Body of pancreas (tissue), 4 donors: ENCODE data around the gene PLPP3. TPM values are rescaled to one million over a fixed set of nuclear protein-coding genes. Genes with fewer than 3 reads are reported as not detected.

ENCODE experiments used
- ATAC-seq: fragments of 150-250 bp; one replicate; pipeline ENCODE4 v1.9.1; 2016
- DNase-seq, 4 donors: peaks; one replicate each; pipeline ENCODE4 v3.0.0-alpha.2; 2019
- H3K27ac ChIP-seq, 4 donors: fragments of 200-600 bp; sonication (generic); 1 replicate in 3 of 4; 2 replicates in 1 of 4; pipeline versions ENCODE4 v1.5.1 to v1.6.1; 2016 to 2019; ENCODE audit warnings: mild to moderate bottlenecking in 1 of 4, mixed read lengths in 1 of 4, moderate library complexity in 1 of 4
- H3K27me3 ChIP-seq, 2 donors: fragments of 200-600 bp; sonication (generic); one replicate each; pipeline ENCODE4 v1.6.0; 2016; ENCODE audit warnings: mild to moderate bottlenecking in 1 of 2
- H3K36me3 ChIP-seq, 2 donors: fragments of 200-600 bp; sonication (generic); replicated peaks in 1 of 2; 2 replicates each; pipeline ENCODE4 v1.5.1; 2016; ENCODE audit warnings: low read depth in 2 of 2; ENCODE audit not compliant: insufficient read depth in 1 of 2
- H3K4me1 ChIP-seq: fragments of 200-600 bp; sonication (generic); one replicate; pipeline ENCODE4 v1.6.0; 2016
- H3K4me3 ChIP-seq, 2 donors: fragments of 200-600 bp; sonication (generic); 1 replicate in 1 of 2; 2 replicates in 1 of 2; pipeline ENCODE4 v1.5.1; 2016 to 2019
- H3K9me3 ChIP-seq, 3 donors: fragments of 200-600 bp; sonication (generic); 1 replicate in 2 of 3; 2 replicates in 1 of 3; pipeline ENCODE4 v1.5.1; 2016
- CTCF ChIP-seq, 7 experiments: fragments of 450-650 bp in 4 of 7; fragments of 200-600 bp in 3 of 7; sonication (generic) in 3 of 7; IDR thresholded peaks; one replicate each; pipeline ENCODE4 v1.5.1; 2016 to 2019; ENCODE audit warnings: antibody characterized with exemption in 7 of 7
- POLR2A ChIP-seq, 3 donors: fragments of 450-650 bp; IDR thresholded peaks; one replicate each; pipeline ENCODE4 v1.6.1; 2016; ENCODE audit warnings: antibody characterized with exemption in 3 of 3, mild to moderate bottlenecking in 2 of 3
- WGBS, 2 donors: methylation state at CpG; one replicate each; pipeline ENCODE4 v1.1.5; 2017; 5-methylcytosine and 5-hydroxymethylcytosine counted together
- intact Hi-C: fragments of 100-400 bp; cut with DNase I; formaldehyde crosslinking; loops from one replicate; pipeline ENCODE4 v1.15.1; 2023
- total RNA-seq, 2 donors: library from RNA; depleted of rRNA; stranded (reverse); fragments of >200 nt; gene quantifications; one replicate each; pipeline ENCODE4 v1.1.0, GENCODE V29; 2016

Gene PLPP3
- total RNA-seq, result 10 to 100 TPM; 35.8 to 52.7 TPM

GRCh38 chr1:56578963-56579875 lies at the start of gene PLPP3:
PLPP3 (minus strand) TSS chr1:56579563; CDS start chr1:56579016, 547 bp downstream.
- no peaks in the 10 kb centered on the region for H3K27me3 ChIP-seq
- H3K36me3 ChIP-seq, result no peaks in the 10 kb centered on the region
- H3K4me1 ChIP-seq, result peaks cover 42% of the 10 kb centered on the region
- TF ChIP-seq CTCF (IDR thresholded peaks at IDR 0.05) (peak; percentile 26 to 89 (median 55)), POLR2A (IDR thresholded peaks at IDR 0.05) (peak; percentile 85 to 96 (median 96))
- peak within 1 kb of the TSS; percentile 84 to 91 for H3K4me3 ChIP-seq
- no peaks in the 10 kb centered on the region for H3K9me3 ChIP-seq
- 0 to 1% methylated on average over 15 to 58 of the region's 62 CpGs for WGBS, 2 donors
- DNase-seq (peak; percentile 86 to 92 (median 90)), ATAC-seq (peak; percentile 89)
- peak within 1 kb of the TSS; percentile 83 to 95 (median 92) for H3K27ac ChIP-seq
- intact Hi-C loops, result loop anchor here (10.0 kb wide), 2 partner anchors 54 to 174 kb away; no protein-coding TSS in a partner anchor

GRCh38 chr1:56627636-56628039 lies 48.3 kb upstream of the PLPP3 start:
- H3K36me3 ChIP-seq, result no peaks in the 10 kb centered on the region
- intact Hi-C loops, result no loop called here

GRCh38 chr1:56627019-56627635 lies 47.8 kb upstream of the PLPP3 start:
- TF ChIP-seq CTCF (IDR thresholded peaks at IDR 0.05), result no peak
- no peak for TF ChIP-seq POLR2A (IDR thresholded peaks at IDR 0.05)
- ATAC-seq (no peak), DNase-seq (no peak)
- no peak overlapping the region for H3K27ac ChIP-seq
- intact Hi-C loops, result no loop called here
- no peak overlapping the region for H3K4me3 ChIP-seq
- H3K9me3 ChIP-seq, result no peaks in the 10 kb centered on the region
- H3K27me3 ChIP-seq, result no peaks in the 10 kb centered on the region
- H3K4me1 ChIP-seq, result no peaks in the 10 kb centered on the region
- WGBS, 2 donors, result 81 to 87% methylated on average over 3 of the region's 3 CpGs
- H3K36me3 ChIP-seq, result no peaks in the 10 kb centered on the region

More at GRCh38 chr1:56627636-56628039, 48.3 kb upstream of the PLPP3 start:
- TF ChIP-seq CTCF (IDR thresholded peaks at IDR 0.05), result no peak
- no peak for TF ChIP-seq POLR2A (IDR thresholded peaks at IDR 0.05)
- Histone ChIP-seq H3K4me1 (no peaks in the 10 kb centered on the region), H3K27me3 (no peaks in the 10 kb centered on the region), H3K27ac (no peak overlapping the region), H3K9me3 (no peaks in the 10 kb centered on the region), H3K4me3 (no peak overlapping the region)
- WGBS, 2 donors, result 63 to 81% methylated on average over 3 of the region's 3 CpGs
- no peak for ATAC-seq
- no peak for DNase-seq

- H3K4me3 ChIP-seq, result no peak overlapping the region
- ATAC-seq, result no peak
- DNase-seq, result no peak
- H3K4me1 ChIP-seq, result no peaks in the 10 kb centered on the region
- intact Hi-C loops, result no loop called here
- no peaks in the 10 kb centered on the region for H3K9me3 ChIP-seq
- no peak overlapping the region for H3K27ac ChIP-seq
- no peaks in the 10 kb centered on the region for H3K27me3 ChIP-seq
- H3K36me3 ChIP-seq, result no peaks in the 10 kb centered on the region
- TF ChIP-seq POLR2A (IDR thresholded peaks at IDR 0.05), result no peak
Measured at GRCh38 chr1:56626546-56626945, 47.2 kb upstream of the PLPP3 start.

- TF ChIP-seq POLR2A (IDR thresholded peaks at IDR 0.05), result no peak
- no peak for TF ChIP-seq CTCF (IDR thresholded peaks at IDR 0.05)
- no peaks in the 10 kb centered on the region for H3K27me3 ChIP-seq
- intact Hi-C loops, result no loop called here
Measured at GRCh38 chr1:56625819-56626440, 46.6 kb upstream of the PLPP3 start.

More at GRCh38 chr1:56625819-56626440, 46.6 kb upstream of the PLPP3 start:
- Histone ChIP-seq H3K27ac (no peak overlapping the region), H3K4me3 (no peak overlapping the region), H3K9me3 (no peaks in the 10 kb centered on the region), H3K36me3 (no peaks in the 10 kb centered on the region), H3K4me1 (no peaks in the 10 kb centered on the region)
- WGBS, 2 donors, result 55 to 58% methylated on average over 5 of the region's 5 CpGs
- no peak for ATAC-seq
- DNase-seq, result no peak
